Measurements from ENCODE around the gene SYNC.
A peak's percentile ranks its signal among the peaks of the same experiment; 100 is the strongest.

GRCh38 chr1:32650752-32651460 lies 51.7 kb downstream of the SYNC start, which contains the start of gene RBBP4:
- TF ChIP-seq, protein P1, sequence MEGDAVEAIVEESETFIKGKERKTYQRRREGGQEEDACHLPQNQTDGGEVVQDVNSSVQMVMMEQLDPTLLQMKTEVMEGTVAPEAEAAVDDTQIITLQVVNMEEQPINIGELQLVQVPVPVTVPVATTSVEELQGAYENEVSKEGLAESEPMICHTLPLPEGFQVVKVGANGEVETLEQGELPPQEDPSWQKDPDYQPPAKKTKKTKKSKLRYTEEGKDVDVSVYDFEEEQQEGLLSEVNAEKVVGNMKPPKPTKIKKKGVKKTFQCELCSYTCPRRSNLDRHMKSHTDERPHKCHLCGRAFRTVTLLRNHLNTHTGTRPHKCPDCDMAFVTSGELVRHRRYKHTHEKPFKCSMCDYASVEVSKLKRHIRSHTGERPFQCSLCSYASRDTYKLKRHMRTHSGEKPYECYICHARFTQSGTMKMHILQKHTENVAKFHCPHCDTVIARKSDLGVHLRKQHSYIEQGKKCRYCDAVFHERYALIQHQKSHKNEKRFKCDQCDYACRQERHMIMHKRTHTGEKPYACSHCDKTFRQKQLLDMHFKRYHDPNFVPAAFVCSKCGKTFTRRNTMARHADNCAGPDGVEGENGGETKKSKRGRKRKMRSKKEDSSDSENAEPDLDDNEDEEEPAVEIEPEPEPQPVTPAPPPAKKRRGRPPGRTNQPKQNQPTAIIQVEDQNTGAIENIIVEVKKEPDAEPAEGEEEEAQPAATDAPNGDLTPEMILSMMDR (IDR thresholded peaks at IDR 0.05), result peak in 3 of 4 experiments; percentile 6 to 9 (median 9)
- TF ChIP-seq POLR2A (IDR thresholded peaks at IDR 0.05), result peak; percentile 91 to 92
